HG02943 (cell line): ENCODE results near the gene HEPN1.
"Not testable (repeated sequence)": the region's sequence is repeated elsewhere in the genome, so short reads cannot be mapped to it uniquely, and the experiment has no call there.

Experiments
- ATAC-seq: cut with Tn5 transposase; IDR thresholded peaks from one replicate; pipeline ENCODE4 v1.9.1; 2021; ENCODE audit warnings: mild to moderate bottlenecking, low read depth, moderate library complexity; ENCODE audit not compliant: unreplicated experiment

The HEPN1 gene

GRCh38 chr11:124938206-124938765 is 19.2 kb downstream of the HEPN1 start:
- no peak for ATAC-seq

GRCh38 chr11:124938970-124939369 is 19.9 kb downstream of the HEPN1 start:
- no peak for ATAC-seq

- no peak for ATAC-seq
These were observed 22.7 kb downstream of the HEPN1 start for GRCh38 chr11:124941703-124942102.

- ATAC-seq = no peak
These were observed 23.6 kb downstream of the HEPN1 start for GRCh38 chr11:124942466-124943253.

DNA sequence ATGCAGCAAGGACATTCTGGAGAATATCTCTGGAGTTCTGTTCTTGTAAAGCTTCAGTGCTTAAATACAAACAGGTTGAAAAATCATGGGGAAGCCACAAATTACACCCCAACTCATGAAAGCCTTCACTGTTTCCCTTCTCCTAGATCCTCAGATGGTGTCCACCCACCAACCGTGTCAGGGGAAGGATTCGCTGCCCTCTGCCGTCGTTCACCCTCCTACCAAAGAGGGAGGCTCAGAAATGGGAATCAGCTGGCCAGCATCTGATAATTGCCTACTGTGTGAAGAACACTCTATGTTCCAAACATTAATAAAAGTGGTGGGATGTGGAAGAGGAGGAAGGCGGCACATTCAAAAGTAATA is 24.2 kb downstream of the HEPN1 start:
- no peak for ATAC-seq

DNA sequence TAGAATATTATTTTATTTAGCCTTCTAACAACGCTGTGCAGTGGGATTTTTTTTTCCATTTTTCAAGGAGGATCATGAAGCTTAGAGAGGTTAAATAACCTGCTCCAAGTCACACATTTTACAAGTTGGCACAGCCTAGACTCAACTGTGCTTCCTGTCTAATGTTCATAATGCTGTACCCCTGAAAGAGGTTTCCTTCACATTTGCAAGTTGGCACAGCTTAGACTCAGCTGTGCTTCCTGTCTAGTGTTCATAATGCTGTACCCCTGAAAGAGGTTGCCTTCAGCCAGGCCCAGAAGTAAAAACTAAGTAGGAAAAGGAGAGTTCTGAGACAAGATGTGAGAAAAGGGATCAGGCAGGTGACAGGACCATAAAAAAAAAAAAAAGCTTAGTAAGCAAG is 24.7 kb downstream of the HEPN1 start:
- no peak for ATAC-seq

DNA sequence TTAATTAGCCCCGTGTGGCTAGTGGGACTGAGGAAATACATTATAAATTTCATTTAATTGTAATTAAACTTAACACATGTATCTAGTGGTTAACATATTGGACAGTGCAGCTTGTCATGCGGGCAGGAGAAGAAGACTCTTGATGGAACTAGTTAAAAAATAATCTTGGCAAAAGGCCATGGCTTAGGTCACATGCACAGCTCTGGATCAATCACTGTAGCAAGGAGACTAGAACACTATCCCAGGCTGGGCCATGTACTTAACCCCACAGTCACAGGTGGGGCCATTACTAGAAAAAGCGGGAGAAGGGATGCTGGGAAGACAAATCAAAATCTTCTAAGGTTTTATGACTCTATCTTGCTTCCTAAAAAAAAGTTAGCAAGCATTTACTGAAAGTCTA is 25.5 kb downstream of the HEPN1 start:
- ATAC-seq = no peak

DNA sequence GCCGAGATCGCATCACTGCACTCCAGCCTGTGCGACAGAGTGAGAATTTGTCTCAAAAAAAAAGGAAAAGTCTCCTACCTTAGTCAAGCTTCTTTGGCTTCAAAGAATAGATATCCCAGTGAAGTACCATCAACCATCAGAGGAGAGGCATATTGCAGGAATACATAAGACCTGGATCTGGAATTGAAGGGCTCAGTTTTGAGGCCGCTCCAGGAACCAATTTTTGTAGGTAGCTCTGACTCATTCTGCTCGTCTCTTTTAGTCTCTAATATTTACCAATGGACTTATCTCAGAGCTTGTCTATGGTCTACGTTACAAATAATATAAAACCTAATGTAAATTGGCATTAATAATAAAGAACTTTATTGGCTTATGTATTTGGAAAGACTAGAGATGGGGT is 26.8 kb downstream of the HEPN1 start:
- ATAC-seq = no peak

- no peak for ATAC-seq
These were observed 27.7 kb downstream of the HEPN1 start for GRCh38 chr11:124946735-124947141.

DNA sequence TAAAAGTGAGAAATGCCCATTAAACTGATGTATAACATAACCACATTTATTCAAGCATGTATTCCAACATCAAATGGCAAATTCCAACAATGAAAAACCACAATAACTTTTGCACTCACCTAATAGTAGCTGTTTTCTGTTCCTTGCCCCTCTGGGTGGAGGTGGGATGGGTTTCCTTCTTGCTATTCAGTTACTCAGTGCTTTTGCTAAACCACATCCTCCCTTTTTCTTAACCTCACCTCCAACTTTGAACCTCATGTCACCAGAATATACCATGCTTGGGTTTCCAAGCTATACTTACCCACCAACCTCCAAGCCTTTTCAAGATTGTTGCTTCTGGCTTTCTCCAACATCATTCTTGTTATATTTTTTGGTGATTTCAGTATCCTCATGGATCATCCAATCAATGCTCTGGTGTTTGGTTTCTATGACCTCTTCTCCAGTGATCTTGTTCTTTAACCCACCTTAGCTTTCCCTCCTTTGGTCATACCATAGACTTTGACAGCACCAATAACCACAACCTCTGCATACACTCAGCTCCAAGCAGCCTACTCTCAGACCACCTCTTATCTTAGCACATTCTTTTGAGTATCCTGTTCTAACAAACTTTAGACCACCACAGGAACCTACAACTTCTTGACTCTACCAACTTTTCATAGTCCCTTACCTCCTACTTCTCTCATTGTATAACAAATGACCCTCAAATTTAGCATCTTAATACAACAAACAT is 31.7 kb downstream of the HEPN1 start:
- ATAC-seq = no peak

GRCh38 chr11:124951341-124951740 is 32.3 kb downstream of the HEPN1 start:
- no peak for ATAC-seq

- ATAC-seq = peak; percentile 100
These were observed 34.9 kb downstream of the HEPN1 start, which contains the start of gene CCDC15 for GRCh38 chr11:124953753-124954589. Gene CCDC15, plus strand, starts transcription at chr11:124954202. Its CDS starts 531 bp downstream, at chr11:124954733.

DNA sequence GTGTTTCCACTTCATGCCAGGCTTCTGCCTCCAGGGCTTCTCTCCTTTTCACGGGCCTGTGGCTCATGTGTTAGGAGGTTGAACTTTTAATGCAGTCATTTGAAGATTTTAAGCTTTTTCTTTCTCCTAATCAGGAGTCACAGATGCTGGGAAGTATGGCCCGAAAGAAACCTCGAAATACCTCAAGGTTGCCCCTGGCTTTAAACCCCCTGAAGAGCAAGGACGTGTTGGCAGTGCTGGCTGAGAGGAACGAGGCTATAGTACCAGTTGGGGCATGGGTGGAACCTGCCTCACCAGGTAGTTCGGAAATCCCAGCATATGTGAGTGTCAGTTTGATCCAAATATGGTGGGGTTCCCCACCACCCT is 35.5 kb downstream of the HEPN1 start:
- no peak for ATAC-seq

GRCh38 chr11:124955035-124955434 is 36.0 kb downstream of the HEPN1 start:
- no peak for ATAC-seq

DNA sequence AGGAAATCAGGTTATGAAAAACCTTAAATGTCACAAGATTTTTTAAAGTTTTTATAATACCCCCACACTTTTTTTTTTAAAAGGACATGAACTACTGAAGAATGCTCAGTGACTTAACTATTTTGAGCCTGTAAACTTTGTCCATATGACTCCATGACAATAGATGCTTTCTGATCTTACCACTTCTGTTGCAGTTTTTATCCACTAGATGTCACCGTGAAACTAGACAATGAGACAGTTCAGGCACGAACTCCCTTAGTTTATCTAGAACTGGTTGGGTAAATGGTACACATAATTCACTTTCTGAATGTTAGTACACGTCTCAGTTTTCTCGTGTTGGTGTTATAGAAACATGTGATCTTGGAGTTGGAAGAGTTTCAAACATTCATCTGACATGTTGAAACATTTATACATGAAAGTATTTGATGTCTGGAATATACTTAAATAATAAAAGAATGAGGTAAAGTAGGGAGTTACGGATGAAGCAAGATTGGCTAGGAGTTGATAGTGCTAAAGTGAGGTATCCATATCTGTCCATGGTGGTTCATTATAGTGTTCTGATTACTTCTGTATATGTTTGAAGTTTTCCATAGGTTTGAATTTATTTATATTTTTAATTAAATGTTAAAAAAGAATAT is 43.0 kb downstream of the HEPN1 start:
- peak; percentile 97 for ATAC-seq

- not testable (repeated sequence) for ATAC-seq
These were observed 49.1 kb downstream of the HEPN1 start for GRCh38 chr11:124968197-124968596.
